Liver (tissue), 3 donors: ENCODE measurements around the gene MNAT1.
"Not testable (repeated sequence)": the region's sequence is repeated elsewhere in the genome, so short reads cannot be mapped to it uniquely, and the experiment has no call there.

ENCODE experiments used
- ATF3 ChIP-seq: IDR thresholded peaks from 2 replicates; pipeline ENCODE4 v1.6.1; 2016; ENCODE audit warnings: antibody characterized with exemption
- CTCF ChIP-seq: fragments of 150-350 bp; IDR thresholded peaks from 2 replicates; pipeline ENCODE4 v1.5.1; 2017; ENCODE audit warnings: improper control_type of control experiment, low read depth, low read length; ENCODE audit not compliant: missing input control
- EGR1 ChIP-seq, 2 donors: IDR thresholded peaks; 2 replicates each; pipeline ENCODE4 v1.6.1; 2016 to 2018; ENCODE audit warnings: antibody characterized with exemption in 2 of 2, low read depth in 2 of 2
- GABPA ChIP-seq, 2 donors: IDR thresholded peaks in 1 of 2; conservative IDR thresholded peaks in 1 of 2; 2 replicates each; pipeline ENCODE4 v1.6.1; 2016; ENCODE audit warnings: antibody characterized with exemption in 2 of 2, mild to moderate bottlenecking in 1 of 2, moderate library complexity in 1 of 2
- HNF4A ChIP-seq, 2 donors: conservative IDR thresholded peaks; 2 replicates each; pipeline ENCODE4 v1.6.1; 2016; ENCODE audit warnings: antibody characterized with exemption in 2 of 2, mild to moderate bottlenecking in 2 of 2
- JUND ChIP-seq, 2 donors: IDR thresholded peaks; 2 replicates each; pipeline ENCODE4 v1.6.1; 2016; ENCODE audit warnings: antibody characterized with exemption in 2 of 2
- MAX ChIP-seq: IDR thresholded peaks from 2 replicates; pipeline ENCODE4 v1.6.1; 2016; ENCODE audit warnings: antibody characterized with exemption
- NR2F2 ChIP-seq: IDR thresholded peaks from 2 replicates; pipeline ENCODE4 v1.6.1; 2016; ENCODE audit warnings: antibody characterized with exemption
- RAD21 ChIP-seq, 2 donors: IDR thresholded peaks; 2 replicates each; pipeline ENCODE4 v1.6.1; 2016; ENCODE audit warnings: antibody characterized with exemption in 2 of 2, mild to moderate bottlenecking in 2 of 2
- SP1 ChIP-seq: IDR thresholded peaks from 2 replicates; pipeline ENCODE4 v1.6.1; 2018; ENCODE audit warnings: antibody characterized with exemption, mild to moderate bottlenecking
- ZBTB33 ChIP-seq: IDR thresholded peaks from 2 replicates; pipeline ENCODE4 v1.6.1; 2016; ENCODE audit warnings: antibody characterized with exemption
- TF ChIP-seq, protein P1 (sequence below): IDR thresholded peaks from 2 replicates; pipeline ENCODE4 v1.6.1; 2016; ENCODE audit warnings: antibody characterized with exemption, mild to moderate bottlenecking
- donor health status: healthy.
- donor health status: healthy.

DNA sequence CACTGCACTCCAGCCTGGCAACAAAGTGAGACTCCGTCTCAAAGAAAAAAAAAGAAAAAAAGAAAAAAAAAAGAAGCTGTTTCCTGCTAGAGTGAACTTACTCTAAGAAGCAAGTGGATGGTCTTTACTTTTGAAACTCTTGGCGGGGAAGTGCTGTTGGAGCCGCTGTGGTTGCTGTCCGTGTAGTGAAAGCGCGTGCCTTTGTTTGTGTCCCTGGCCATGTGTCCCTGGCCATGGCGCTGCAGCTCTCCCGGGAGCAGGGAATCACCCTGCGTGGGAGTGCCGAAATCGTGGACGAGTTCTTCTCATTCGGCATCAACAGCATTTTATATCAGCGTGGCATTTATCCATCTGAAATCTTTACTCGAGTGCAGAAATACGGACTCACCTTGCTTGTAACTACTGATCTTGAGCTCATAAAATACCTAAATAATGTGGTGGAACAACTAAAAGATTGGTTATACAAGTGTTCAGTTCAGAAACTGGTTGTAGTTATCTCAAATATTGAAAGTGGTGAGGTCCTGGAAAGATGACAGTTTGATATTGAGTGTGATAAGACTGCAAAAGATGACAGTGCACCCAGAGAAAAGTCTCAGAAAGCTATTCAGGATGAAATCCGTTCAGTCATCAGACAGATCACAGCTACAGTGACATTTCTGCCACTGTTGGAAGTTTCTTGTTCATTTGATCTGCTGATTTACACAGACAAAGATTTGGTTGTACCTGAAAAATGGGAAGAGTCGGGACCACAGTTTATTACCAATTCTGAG, 45.4 kb downstream of the MNAT1 start:
- TF ChIP-seq SP1; GABPA (IDR thresholded peaks at IDR 0.05 in 1 of 2, conservative IDR thresholded peaks at IDR 0.05 in 1 of 2); RAD21 (IDR thresholded peaks at IDR 0.05); CTCF; ATF3; NR2F2; ZBTB33; EGR1 (IDR thresholded peaks at IDR 0.05; ENCODE audit: low read depth in 2 of 2); MAX; HNF4A (conservative IDR thresholded peaks at IDR 0.05); JUND (IDR thresholded peaks at IDR 0.05): not testable (repeated sequence)
- TF ChIP-seq, protein P1, sequence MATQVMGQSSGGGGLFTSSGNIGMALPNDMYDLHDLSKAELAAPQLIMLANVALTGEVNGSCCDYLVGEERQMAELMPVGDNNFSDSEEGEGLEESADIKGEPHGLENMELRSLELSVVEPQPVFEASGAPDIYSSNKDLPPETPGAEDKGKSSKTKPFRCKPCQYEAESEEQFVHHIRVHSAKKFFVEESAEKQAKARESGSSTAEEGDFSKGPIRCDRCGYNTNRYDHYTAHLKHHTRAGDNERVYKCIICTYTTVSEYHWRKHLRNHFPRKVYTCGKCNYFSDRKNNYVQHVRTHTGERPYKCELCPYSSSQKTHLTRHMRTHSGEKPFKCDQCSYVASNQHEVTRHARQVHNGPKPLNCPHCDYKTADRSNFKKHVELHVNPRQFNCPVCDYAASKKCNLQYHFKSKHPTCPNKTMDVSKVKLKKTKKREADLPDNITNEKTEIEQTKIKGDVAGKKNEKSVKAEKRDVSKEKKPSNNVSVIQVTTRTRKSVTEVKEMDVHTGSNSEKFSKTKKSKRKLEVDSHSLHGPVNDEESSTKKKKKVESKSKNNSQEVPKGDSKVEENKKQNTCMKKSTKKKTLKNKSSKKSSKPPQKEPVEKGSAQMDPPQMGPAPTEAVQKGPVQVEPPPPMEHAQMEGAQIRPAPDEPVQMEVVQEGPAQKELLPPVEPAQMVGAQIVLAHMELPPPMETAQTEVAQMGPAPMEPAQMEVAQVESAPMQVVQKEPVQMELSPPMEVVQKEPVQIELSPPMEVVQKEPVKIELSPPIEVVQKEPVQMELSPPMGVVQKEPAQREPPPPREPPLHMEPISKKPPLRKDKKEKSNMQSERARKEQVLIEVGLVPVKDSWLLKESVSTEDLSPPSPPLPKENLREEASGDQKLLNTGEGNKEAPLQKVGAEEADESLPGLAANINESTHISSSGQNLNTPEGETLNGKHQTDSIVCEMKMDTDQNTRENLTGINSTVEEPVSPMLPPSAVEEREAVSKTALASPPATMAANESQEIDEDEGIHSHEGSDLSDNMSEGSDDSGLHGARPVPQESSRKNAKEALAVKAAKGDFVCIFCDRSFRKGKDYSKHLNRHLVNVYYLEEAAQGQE, result not testable (repeated sequence)
